ENCODE results near the gene PLCL1.

The PLCL1 gene

GRCh38 chr2:197931661-197932312 is 127.4 kb downstream of the PLCL1 start:
- TF ChIP-seq REST (IDR thresholded peaks at IDR 0.05; ENCODE audit: insufficient replicate concordance, low read depth) = no peak
- no peak for TF ChIP-seq GABPA (IDR thresholded peaks at IDR 0.05; ENCODE audit: low read depth)
- TF ChIP-seq SPI1 (IDR thresholded peaks at IDR 0.05; ENCODE audit: borderline replicate concordance, low read depth) = peak; percentile 56
- Histone ChIP-seq H3K27ac (replicated peaks) (no peak overlapping the region), H3K27me3 (ENCODE audit: insufficient read depth, poor library complexity, severe bottlenecking) (peaks cover 3% of the 10 kb centered on the region), H3K4me3 (replicated peaks; ENCODE audit: insufficient read depth, low read length) (no peak overlapping the region)
- DNase-seq (ENCODE audit: low read depth in 1 of 2, low spot score in 1 of 2) = no peak

- TF ChIP-seq GABPA (IDR thresholded peaks at IDR 0.05; ENCODE audit: low read depth) = no peak
- TF ChIP-seq SPI1 (IDR thresholded peaks at IDR 0.05; ENCODE audit: borderline replicate concordance, low read depth) = no peak
- TF ChIP-seq CTCF (IDR thresholded peaks at IDR 0.05; ENCODE audit: insufficient read depth, low read length) = no peak
- no peak for TF ChIP-seq REST (IDR thresholded peaks at IDR 0.05; ENCODE audit: insufficient replicate concordance, low read depth)
- H3K27ac ChIP-seq (replicated peaks) = no peak overlapping the region
- H3K27me3 ChIP-seq (ENCODE audit: insufficient read depth, poor library complexity, severe bottlenecking) = peaks cover 3% of the 10 kb centered on the region
- no peak for DNase-seq (ENCODE audit: low read depth in 1 of 2, low spot score in 1 of 2)
- H3K4me3 ChIP-seq (replicated peaks; ENCODE audit: insufficient read depth, low read length) = no peak overlapping the region
Observed at GRCh38 chr2:197932374-197932773, 128.0 kb downstream of the PLCL1 start.

GRCh38 chr2:197934261-197934933 is 130.0 kb downstream of the PLCL1 start:
- DNase-seq (ENCODE audit: low read depth in 1 of 2, low spot score in 1 of 2) = no peak
- H3K27ac ChIP-seq (replicated peaks) = no peak overlapping the region
- no peak for TF ChIP-seq GABPA (IDR thresholded peaks at IDR 0.05; ENCODE audit: low read depth)
- no peak for TF ChIP-seq SPI1 (IDR thresholded peaks at IDR 0.05; ENCODE audit: borderline replicate concordance, low read depth)
- TF ChIP-seq POLR2AphosphoS5 (IDR thresholded peaks at IDR 0.05; ENCODE audit: low read depth) = no peak
- TF ChIP-seq REST (IDR thresholded peaks at IDR 0.05; ENCODE audit: insufficient replicate concordance, low read depth) = no peak
- no peak for TF ChIP-seq CTCF (IDR thresholded peaks at IDR 0.05; ENCODE audit: insufficient read depth, low read length)
- H3K4me3 ChIP-seq (replicated peaks; ENCODE audit: insufficient read depth, low read length) = no peak overlapping the region
- H3K27me3 ChIP-seq (ENCODE audit: insufficient read depth, poor library complexity, severe bottlenecking) = peaks cover under 1% of the 10 kb centered on the region

All from HL-60 (cell line).